IMR-90 (cell line): ENCODE results near the gene CDK14. TPM values are rescaled to one million over a fixed set of nuclear protein-coding genes. Genes with fewer than 3 reads are reported as not detected.

Experiments used
- ATAC-seq: fragments of 200-7000 bp; cut with Tn5 transposase; 2 replicates; pipeline ENCODE4 v1.9.1; 2020; ENCODE audit warnings: low read depth, mild to moderate bottlenecking, moderate library complexity
- BruUV-seq: library from RNA; stranded (reverse); fragments of 400-500 nt; replicated peaks from 2 replicates; lab custom pipeline; 2021; lab: Mats Ljungman, UMichigan
- CTCF ChIA-PET: fragments of 300-600 bp; formaldehyde crosslinking; extraction: SDS; loops from one replicate; lab custom pipeline; 2021; ENCODE audit warnings: antibody characterized with exemption; lab: Yijun Ruan, JAX
- POLR2A ChIA-PET: fragments of 300-600 bp; sonication (Branson Sonifier 250); formaldehyde crosslinking; loops from one replicate; lab custom pipeline; 2022; ENCODE audit warnings: antibody characterized with exemption; ENCODE audit not compliant: unreplicated experiment; lab: Charles Lee
- DNase-seq: peaks from one replicate; pipeline ENCODE4 v3.0.0; 2013
- H2AFZ ChIP-seq: replicated peaks from 2 replicates; pipeline ENCODE3; 2013; ENCODE audit warnings: low read length, mild to moderate bottlenecking; ENCODE audit not compliant: poor library complexity
- H2AK5ac ChIP-seq: 2 replicates; pipeline ENCODE4 v1.6.1; 2013; ENCODE audit warnings: low read depth, low read length, inconsistent platforms
- H2AK9ac ChIP-seq: replicated peaks from 2 replicates; pipeline ENCODE3; 2013; ENCODE audit warnings: mild to moderate bottlenecking, low read depth, low read length, moderate library complexity; ENCODE audit not compliant: poor library complexity
- H2BK120ac ChIP-seq: 2 replicates; pipeline ENCODE4 v1.6.1; 2013; ENCODE audit warnings: low read depth, low read length, inconsistent platforms
- H2BK15ac ChIP-seq: 3 replicates; pipeline ENCODE4 v1.6.1; 2013; ENCODE audit warnings: low read depth, low read length, inconsistent platforms
- H2BK20ac ChIP-seq: 2 replicates; pipeline ENCODE4 v1.6.1; 2013; ENCODE audit warnings: low read depth, mild to moderate bottlenecking, inconsistent platforms, low read length, moderate library complexity
- H2BK5ac ChIP-seq: 2 replicates; pipeline ENCODE4 v1.6.1; 2013; ENCODE audit warnings: mild to moderate bottlenecking, low read depth, low read length, inconsistent platforms; ENCODE audit not compliant: poor library complexity, severe bottlenecking
- H3K14ac ChIP-seq: replicated peaks from 2 replicates; pipeline ENCODE4 v1.6.1; 2013; ENCODE audit warnings: low read depth, low read length, inconsistent platforms
- H3K18ac ChIP-seq: 2 replicates; pipeline ENCODE4 v1.6.1; 2013; ENCODE audit warnings: low read depth, low read length, control low read depth
- H3K23ac ChIP-seq: 2 replicates; pipeline ENCODE4 v1.6.1; 2013; ENCODE audit warnings: low read depth, low read length, inconsistent platforms
- H3K27ac ChIP-seq: 2 replicates; pipeline ENCODE4 v1.5.1; 2013; ENCODE audit warnings: mild to moderate bottlenecking, control low read depth, low read length; ENCODE audit not compliant: insufficient read depth
- H3K27me3 ChIP-seq: 2 replicates; pipeline ENCODE4 v1.6.1; 2013; ENCODE audit warnings: low read length; ENCODE audit not compliant: control insufficient read depth, insufficient read depth
- H3K36me3 ChIP-seq: 2 replicates; pipeline ENCODE4 v1.6.1; 2013; ENCODE audit warnings: low read length, mixed read lengths; ENCODE audit not compliant: control insufficient read depth, insufficient read depth
- H3K4ac ChIP-seq: 2 replicates; pipeline ENCODE4 v1.6.1; 2013; ENCODE audit warnings: low read depth, low read length, inconsistent platforms
- H3K4me1 ChIP-seq: 2 replicates; pipeline ENCODE4 v1.6.1; 2013; ENCODE audit warnings: low read length, mixed read lengths; ENCODE audit not compliant: control insufficient read depth, insufficient read depth
- H3K4me2 ChIP-seq: 2 replicates; pipeline ENCODE4 v1.6.1; 2013; ENCODE audit warnings: low read depth, mild to moderate bottlenecking, control low read depth, low read length, moderate library complexity
- H3K4me3 ChIP-seq: 2 replicates; pipeline ENCODE4 v1.5.1; 2013; ENCODE audit warnings: low read depth, mild to moderate bottlenecking, control low read depth, low read length, moderate library complexity; ENCODE audit not compliant: insufficient read depth
- H3K56ac ChIP-seq: 2 replicates; pipeline ENCODE4 v1.6.1; 2013; ENCODE audit warnings: low read length, inconsistent platforms; ENCODE audit not compliant: insufficient read depth; ENCODE audit errors: extremely low read depth
- H3K79me1 ChIP-seq, 2 experiments: 2 replicates each; pipeline ENCODE4 v1.6.1; 2013; ENCODE audit warnings: low read length in 2 of 2, inconsistent platforms in 1 of 2, low read depth in 1 of 2
- H3K9ac ChIP-seq: 2 replicates; pipeline ENCODE4 v1.6.1; 2013; ENCODE audit warnings: low read depth, low read length, control low read depth
- H3K9me1 ChIP-seq: 2 replicates; pipeline ENCODE4 v1.6.1; 2013; ENCODE audit warnings: low read length, inconsistent platforms; ENCODE audit not compliant: insufficient read depth
- H3K9me3 ChIP-seq: 2 replicates; pipeline ENCODE4 v1.6.1; 2013; ENCODE audit warnings: low read length; ENCODE audit not compliant: control insufficient read depth, insufficient read depth
- H4K20me1 ChIP-seq: 2 replicates; pipeline ENCODE4 v1.6.1; 2013; ENCODE audit warnings: low read length, inconsistent platforms; ENCODE audit not compliant: insufficient read depth
- H4K5ac ChIP-seq: 2 replicates; pipeline ENCODE4 v1.6.1; 2013; ENCODE audit warnings: mild to moderate bottlenecking, low read depth, low read length, control low read depth
- H4K8ac ChIP-seq, 2 experiments: 2 replicates each; pipeline ENCODE4 v1.6.1; 2013; ENCODE audit warnings: low read depth in 2 of 2, low read length in 2 of 2, control low read depth in 1 of 2, inconsistent platforms in 1 of 2
- H4K91ac ChIP-seq: 2 replicates; pipeline ENCODE4 v1.6.1; 2013; ENCODE audit warnings: low read depth, low read length, inconsistent platforms; ENCODE audit not compliant: insufficient read depth
- BHLHE40 ChIP-seq: fragments of 150-350 bp; IDR thresholded peaks from 2 replicates; pipeline ENCODE4 v1.6.1; 2016; ENCODE audit warnings: mild to moderate bottlenecking, low read depth, low read length
- CEBPB ChIP-seq: IDR thresholded peaks from 2 replicates; pipeline ENCODE4 v1.6.1; 2012; ENCODE audit warnings: low read depth, low read length, improper control_type of control experiment
- CHD1 ChIP-seq: IDR thresholded peaks from 2 replicates; pipeline ENCODE4 v1.6.1; 2012; ENCODE audit warnings: low read depth, low read length, improper control_type of control experiment
- CTCF ChIP-seq: conservative IDR thresholded peaks from 2 replicates; pipeline ENCODE4 v1.5.1; 2012; ENCODE audit warnings: mild to moderate bottlenecking, low read depth, low read length, improper control_type of control experiment
- FOS ChIP-seq: fragments of 150-350 bp; IDR thresholded peaks from 2 replicates; pipeline ENCODE4 v1.6.1; 2016; ENCODE audit warnings: low read depth, low read length
- MAFK ChIP-seq: IDR thresholded peaks from 2 replicates; pipeline ENCODE4 v1.6.1; 2012; ENCODE audit warnings: low read depth, low read length, improper control_type of control experiment
- MAZ ChIP-seq: IDR thresholded peaks from 2 replicates; pipeline ENCODE4 v1.6.1; 2012; ENCODE audit warnings: low read depth, mild to moderate bottlenecking, low read length, improper control_type of control experiment, moderate library complexity, borderline replicate concordance
- MXI1 ChIP-seq: IDR thresholded peaks from 2 replicates; pipeline ENCODE4 v1.6.1; 2012; ENCODE audit warnings: low read depth, mild to moderate bottlenecking, low read length, moderate library complexity, borderline replicate concordance
- NFE2L2 ChIP-seq: fragments of 150-350 bp; IDR thresholded peaks from 2 replicates; pipeline ENCODE4 v1.6.1; 2016; ENCODE audit warnings: low read depth, mild to moderate bottlenecking, low read length
- POLR2A ChIP-seq: IDR thresholded peaks from 2 replicates; pipeline ENCODE4 v1.6.1; 2012; ENCODE audit warnings: mild to moderate bottlenecking, low read depth, low read length
- RAD21 ChIP-seq: IDR thresholded peaks from 2 replicates; pipeline ENCODE4 v1.6.1; 2012; ENCODE audit warnings: low read length, improper control_type of control experiment
- RCOR1 ChIP-seq: IDR thresholded peaks from 2 replicates; pipeline ENCODE4 v1.6.1; 2012; ENCODE audit warnings: mild to moderate bottlenecking, low read length, improper control_type of control experiment; ENCODE audit not compliant: insufficient replicate concordance
- RFX5 ChIP-seq: IDR thresholded peaks from 2 replicates; pipeline ENCODE4 v1.8.0; 2012; ENCODE audit warnings: low read depth, mild to moderate bottlenecking, low read length, moderate library complexity
- SMC3 ChIP-seq: fragments of 150-350 bp; IDR thresholded peaks from 2 replicates; pipeline ENCODE4 v1.6.1; 2016; ENCODE audit warnings: low read depth, mild to moderate bottlenecking, antibody characterized with exemption, low read length, moderate library complexity
- dilution Hi-C: fragments of 300-500 bp; cut with HindIII; formaldehyde crosslinking; loops from one replicate; pipeline ENCODE4 v1.14.3; 2018; ENCODE audit warnings: low sequenced_read_pairs; ENCODE audit not compliant: unreplicated experiment
- in situ Hi-C: fragments of 300-500 bp; cut with MboI; formaldehyde crosslinking; loops from 3 replicates; pipeline ENCODE4 v1.14.3; 2019; ENCODE audit warnings: low sequenced_read_pairs, inconsistent platforms, mixed read lengths
- intact Hi-C: fragments of 100-400 bp; cut with micrococcal nuclease; formaldehyde crosslinking; loops from 2 replicates; pipeline ENCODE4 v1.10.0; 2022
- polyA plus RNA-seq, 3 experiments: library from polyadenylated mRNA; depleted of rRNA; stranded (reverse); fragments of >200 nt; gene quantifications; 2 replicates each; pipeline ENCODE4 v1.2.3, GENCODE V29; 2012; ENCODE audit warnings: low replicate concordance in 1 of 3
- total RNA-seq: library from RNA; depleted of rRNA; stranded (reverse); fragments of >200 nt; gene quantifications from 2 replicates; pipeline ENCODE4 v1.2.3, GENCODE V29; 2012
- TF ChIP-seq, protein P1 (sequence below): fragments of 150-350 bp; IDR thresholded peaks from 2 replicates; pipeline ENCODE4 v1.6.1; 2017; ENCODE audit warnings: mild to moderate bottlenecking, antibody characterized with exemption, low read length, low read depth
- TF ChIP-seq, protein P2 (sequence below): fragments of 150-350 bp; IDR thresholded peaks from 2 replicates; pipeline ENCODE4 v1.6.1; 2016; ENCODE audit warnings: low read depth, mild to moderate bottlenecking, low read length, moderate library complexity, borderline replicate concordance

Gene CDK14
- total and polyA plus RNA-seq, 2 of the 4 experiments (the other 2 are of a cell fraction): 10.1 to 29.6 TPM

DNA sequence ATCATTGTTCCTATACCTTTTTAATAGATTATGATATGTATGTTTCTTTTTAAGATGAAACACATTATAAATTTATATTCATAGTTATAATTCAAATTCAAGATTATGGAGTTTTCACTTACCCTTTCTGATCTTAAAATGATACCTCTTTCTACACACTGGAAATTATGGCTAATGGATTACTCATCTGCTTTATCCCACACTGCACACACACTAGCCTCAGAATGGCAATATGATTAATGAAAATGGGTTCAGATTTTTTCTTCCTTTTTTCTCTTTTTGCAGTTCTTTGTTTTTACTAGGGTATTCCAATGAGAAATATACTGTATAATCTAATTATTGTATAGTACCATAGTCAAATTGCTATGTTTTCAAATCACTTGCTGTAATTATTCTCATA lies 585.8 kb downstream of the CDK14 start:
- no peak overlapping the region for H4K91ac ChIP-seq
- H3K4ac ChIP-seq: no peak overlapping the region; the same call in 1 of the 2 replicates
- H3K9ac ChIP-seq: no peak overlapping the region
- peaks cover 0 to 7% of the 10 kb centered on the region in 2 experiments; a peak in 2 of 4 replicates for H3K79me1 ChIP-seq
- H3K27ac ChIP-seq: no peak overlapping the region
- H3K4me2 ChIP-seq: no peak overlapping the region
- H2AK5ac ChIP-seq: no peak overlapping the region
- peak overlapping the region; percentile 26 for H2BK5ac ChIP-seq
- H3K56ac ChIP-seq: no peak overlapping the region
- no peak for ATAC-seq
- H3K23ac ChIP-seq: no peak overlapping the region
- H4K20me1 ChIP-seq: no peaks in the 10 kb centered on the region
- H3K36me3 ChIP-seq: no peaks in the 10 kb centered on the region
- dilution Hi-C loops (no loop called here), intact Hi-C loops (no loop called here), in situ Hi-C loops (no loop called here)
- no peak overlapping the region for H4K5ac ChIP-seq
- ChIA-PET POLR2A (no interaction called here), CTCF (interaction anchor here (0.7 kb wide), 1 partner anchor 91 kb away, joined by 3 read pairs; no protein-coding TSS in a partner anchor)
- H4K8ac ChIP-seq: no peak overlapping the region
- H3K27me3 ChIP-seq: no peaks in the 10 kb centered on the region
- H3K18ac ChIP-seq: no peak overlapping the region
- H2BK120ac ChIP-seq: no peak overlapping the region
- H2AFZ ChIP-seq: no peak overlapping the region
- no peak overlapping the region for H3K4me3 ChIP-seq
- H3K4me1 ChIP-seq: peaks cover 6% of the 10 kb centered on the region; the same call in 1 of the 2 replicates
- no peak overlapping the region for H2BK20ac ChIP-seq
- H3K9me1 ChIP-seq: no peaks in the 10 kb centered on the region; the same call in none of the 2 replicates
- DNase-seq: peak; percentile 32
- no peak for TF ChIP-seq CEBPB
- TF ChIP-seq, protein P1, sequence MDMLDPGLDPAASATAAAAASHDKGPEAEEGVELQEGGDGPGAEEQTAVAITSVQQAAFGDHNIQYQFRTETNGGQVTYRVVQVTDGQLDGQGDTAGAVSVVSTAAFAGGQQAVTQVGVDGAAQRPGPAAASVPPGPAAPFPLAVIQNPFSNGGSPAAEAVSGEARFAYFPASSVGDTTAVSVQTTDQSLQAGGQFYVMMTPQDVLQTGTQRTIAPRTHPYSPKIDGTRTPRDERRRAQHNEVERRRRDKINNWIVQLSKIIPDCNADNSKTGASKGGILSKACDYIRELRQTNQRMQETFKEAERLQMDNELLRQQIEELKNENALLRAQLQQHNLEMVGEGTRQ: no peak
- TF ChIP-seq, protein P2, sequence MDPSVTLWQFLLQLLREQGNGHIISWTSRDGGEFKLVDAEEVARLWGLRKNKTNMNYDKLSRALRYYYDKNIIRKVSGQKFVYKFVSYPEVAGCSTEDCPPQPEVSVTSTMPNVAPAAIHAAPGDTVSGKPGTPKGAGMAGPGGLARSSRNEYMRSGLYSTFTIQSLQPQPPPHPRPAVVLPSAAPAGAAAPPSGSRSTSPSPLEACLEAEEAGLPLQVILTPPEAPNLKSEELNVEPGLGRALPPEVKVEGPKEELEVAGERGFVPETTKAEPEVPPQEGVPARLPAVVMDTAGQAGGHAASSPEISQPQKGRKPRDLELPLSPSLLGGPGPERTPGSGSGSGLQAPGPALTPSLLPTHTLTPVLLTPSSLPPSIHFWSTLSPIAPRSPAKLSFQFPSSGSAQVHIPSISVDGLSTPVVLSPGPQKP: no peak
- TF ChIP-seq BHLHE40: no peak
- TF ChIP-seq SMC3: no peak
- no peak for TF ChIP-seq RCOR1
- no peak for TF ChIP-seq MXI1
- TF ChIP-seq POLR2A: no peak
- no peak for TF ChIP-seq MAFK
- no peak for TF ChIP-seq CHD1
- no peak for TF ChIP-seq FOS
- TF ChIP-seq MAZ: no peak
- no peak for TF ChIP-seq RAD21
- no peak for TF ChIP-seq RFX5
- TF ChIP-seq NFE2L2: no peak
- TF ChIP-seq CTCF: no peak
- H3K14ac ChIP-seq: no peak overlapping the region
- no peaks in the 10 kb centered on the region for H3K9me3 ChIP-seq
- H2BK15ac ChIP-seq: no peak overlapping the region
- no TSS peak for BruUV-seq
- no peak overlapping the region for H2AK9ac ChIP-seq
